ENCODE measurements around the gene CSF3.

- TF ChIP-seq EZH2 (IDR thresholded peaks at IDR 0.05; ENCODE audit: insufficient read depth, poor library complexity, severe bottlenecking) (no peak), EZH2phosphoT487 (IDR thresholded peaks at IDR 0.05; ENCODE audit: insufficient read depth, low read depth) (no peak)
Observed at GRCh38 chr17:40026816-40027613, 11.8 kb downstream of the CSF3 start.
